Measurements from ENCODE around the gene MGA.

MGA gene

DNA sequence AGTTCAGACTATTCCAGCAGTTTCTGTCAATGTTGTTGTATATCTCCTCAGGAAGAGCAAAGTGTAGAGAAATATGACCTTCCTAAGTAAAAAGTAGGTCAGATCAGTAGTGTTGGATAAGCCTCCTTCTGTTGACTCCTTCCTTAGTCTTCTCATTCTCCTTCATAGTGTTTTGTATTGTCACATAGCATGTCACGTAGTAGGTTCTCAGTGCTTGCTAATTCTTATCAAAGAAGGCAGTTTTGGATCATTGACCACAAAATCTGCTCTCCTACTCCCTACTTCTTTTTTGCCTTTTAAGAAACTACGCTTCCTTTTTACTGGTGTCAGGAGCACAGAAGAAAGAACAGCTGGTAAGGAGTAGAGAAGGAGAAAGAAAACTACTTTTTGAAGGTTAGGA, 1.0 kb upstream of the MGA start:
- DNase-seq: no peak

DNA sequence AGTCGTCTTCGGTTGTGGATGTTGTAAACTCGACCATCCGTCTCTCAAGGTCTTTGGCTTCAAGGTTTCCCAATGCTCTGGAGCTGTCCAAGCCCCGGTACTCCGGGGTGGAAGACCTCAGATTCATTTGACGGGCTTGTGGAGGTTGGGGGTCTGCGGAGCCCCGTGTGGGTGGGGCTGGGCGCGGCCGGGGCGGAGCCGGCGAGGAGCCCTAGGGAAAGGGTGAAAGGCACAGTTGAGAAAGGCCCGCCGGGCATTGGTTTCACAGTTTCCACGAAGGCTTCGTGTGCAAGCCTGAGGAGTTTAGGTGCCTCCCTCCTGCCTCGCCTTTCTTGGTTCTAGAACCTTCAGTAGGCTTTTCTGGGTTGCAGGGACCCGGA, 360 bp upstream of the MGA start:
- DNase-seq: no peak

DNA sequence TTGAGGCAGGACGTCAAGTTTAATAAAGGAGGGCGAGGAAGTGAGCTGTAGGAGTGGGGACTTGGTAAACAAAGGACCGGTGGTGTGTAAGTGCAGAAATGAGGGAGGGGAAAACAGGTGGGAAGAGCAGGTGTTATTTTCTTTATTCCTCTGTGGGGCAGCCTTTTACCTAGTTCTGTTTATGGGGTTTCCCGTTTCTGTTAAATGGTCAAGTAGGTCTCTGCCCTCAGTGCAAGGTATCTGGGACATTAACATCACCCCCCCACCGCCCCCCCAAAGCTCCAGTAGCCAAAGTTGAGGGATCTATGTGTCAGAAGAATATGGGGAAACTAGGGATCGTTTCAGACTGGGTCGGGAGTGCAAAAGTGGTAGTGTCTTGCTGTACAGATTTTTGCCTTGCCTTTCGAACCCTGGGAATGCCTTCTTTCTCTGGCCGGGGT, 893 bp downstream of the MGA start:
- DNase-seq: peak in 2 of 3 experiments; percentile 17 to 62

DNA sequence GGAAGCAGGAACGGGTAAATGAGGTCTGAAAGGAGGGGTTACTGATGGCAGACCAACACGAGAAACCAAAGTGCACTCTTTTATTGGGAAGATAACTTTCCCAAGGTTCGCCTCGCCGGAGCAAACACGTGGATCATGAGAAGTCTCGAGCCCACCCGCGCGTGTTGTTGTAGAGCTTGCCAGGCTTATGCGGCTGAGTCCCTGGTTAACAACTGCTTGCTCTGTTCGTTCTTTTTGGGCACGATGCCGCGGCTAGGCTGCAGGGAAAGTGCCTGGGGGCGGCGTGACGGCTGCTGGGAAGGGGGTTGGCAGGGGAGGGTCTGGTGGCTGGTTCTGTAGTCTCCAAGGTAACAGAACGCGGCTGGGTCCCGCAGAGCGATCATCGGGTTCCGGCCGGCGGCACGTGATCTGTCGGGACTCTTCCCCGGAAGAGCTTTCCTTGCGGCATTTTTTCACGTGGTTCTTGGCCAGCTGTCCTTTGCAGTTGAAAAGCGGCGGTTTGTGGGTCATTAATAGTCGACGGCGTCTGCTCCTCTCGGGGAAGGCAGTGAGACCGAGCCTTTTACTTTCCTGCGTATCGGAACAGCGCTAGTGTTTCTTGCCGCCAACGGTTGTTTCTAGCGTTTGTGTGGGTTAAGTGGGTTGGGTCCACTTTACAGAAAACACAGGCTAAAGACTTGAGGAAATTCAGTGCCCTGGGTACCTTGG, 1.5 kb downstream of the MGA start:
- DNase-seq: peak; percentile 51 to 76 (median 66)

DNA sequence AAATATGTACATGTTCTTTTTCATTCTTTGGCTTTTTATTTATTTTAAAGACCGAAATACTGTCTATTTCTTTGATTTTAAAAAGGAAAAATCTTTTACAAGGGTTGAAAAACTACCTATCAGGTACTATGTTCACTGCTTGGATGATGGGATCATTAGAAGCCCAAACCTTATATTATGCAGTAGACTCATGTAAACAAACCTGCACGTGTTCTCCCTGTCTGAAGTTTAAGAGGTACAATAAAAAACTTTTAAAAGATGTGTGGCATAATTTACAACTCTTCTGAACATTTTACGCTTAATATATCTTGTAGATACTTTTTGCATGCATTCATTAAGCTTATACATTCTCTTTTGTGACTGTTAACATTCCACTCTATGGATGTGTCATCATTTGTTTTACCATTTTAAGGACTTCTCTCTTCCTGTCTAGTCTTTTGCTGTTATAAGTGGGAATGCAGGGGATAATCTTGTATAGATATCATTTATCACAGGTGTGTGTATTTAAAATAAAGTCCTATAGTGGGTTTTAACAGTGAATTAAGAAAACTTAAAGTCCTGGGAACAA, 6.2 kb downstream of the MGA start:
- no peak for DNase-seq

DNA sequence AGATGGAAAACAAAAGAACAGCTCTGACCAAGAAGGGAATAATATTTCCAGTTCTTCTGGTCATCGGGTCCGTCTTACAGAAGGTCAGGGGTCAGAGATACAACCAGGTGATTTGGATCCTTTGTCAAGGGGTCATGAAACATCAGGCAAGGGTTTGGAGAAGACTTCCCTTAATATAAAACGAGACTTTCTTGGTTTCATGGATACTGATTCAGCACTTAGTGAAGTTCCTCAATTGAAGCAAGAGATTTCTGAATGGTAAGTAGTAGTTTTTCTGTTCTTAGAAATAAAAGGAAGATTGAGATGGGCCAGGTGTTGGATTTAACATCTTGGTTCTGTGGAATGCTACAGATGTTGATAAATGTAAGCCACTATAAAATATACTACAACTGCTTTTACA, 9.5 kb downstream of the MGA start:
- no peak for DNase-seq

DNA sequence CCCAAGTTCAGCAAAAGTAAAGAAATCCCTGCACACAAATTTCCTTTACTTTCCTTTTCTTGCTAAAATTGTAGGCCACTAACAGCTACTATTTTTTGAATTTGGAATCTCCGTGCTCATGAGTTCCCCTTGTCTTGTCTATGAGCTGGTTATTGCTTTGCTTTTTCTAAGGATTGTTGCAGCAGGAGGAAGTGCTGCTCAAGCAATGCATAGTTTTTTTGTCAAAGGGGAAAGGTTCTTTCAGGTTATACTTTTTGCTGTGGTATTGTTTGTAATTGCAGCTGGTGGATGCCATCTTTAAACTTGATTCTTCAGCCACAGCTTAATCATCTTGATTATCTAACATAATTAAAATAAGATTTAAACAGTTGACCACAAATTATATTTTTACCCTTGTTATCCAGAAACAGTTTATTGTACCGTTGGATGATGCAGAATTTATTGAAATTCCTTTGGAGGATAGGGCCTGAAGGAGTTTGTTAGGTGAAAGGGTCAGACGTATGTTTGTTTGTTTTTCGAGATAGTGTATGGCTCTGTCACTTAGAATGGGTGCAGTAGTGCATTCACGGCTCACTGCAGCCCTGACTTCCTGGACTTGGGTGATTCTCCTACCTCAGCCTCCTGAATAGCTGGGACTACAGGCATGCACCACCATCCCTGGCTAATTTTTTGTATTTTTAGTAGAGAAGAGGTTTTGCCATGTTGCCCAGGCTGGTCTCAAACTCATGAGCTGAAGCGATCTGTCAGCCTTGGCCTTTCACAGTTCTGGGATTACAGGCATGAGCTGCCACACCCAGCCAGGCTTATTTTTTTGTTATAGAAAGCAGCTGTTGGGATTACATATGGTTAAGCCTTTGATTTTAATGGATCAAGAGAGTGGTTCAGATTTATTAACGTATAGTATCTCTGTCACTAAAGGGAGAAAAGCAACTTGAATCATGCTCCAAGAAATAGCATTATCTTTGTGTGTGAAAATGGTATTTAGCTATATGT, 11.7 kb downstream of the MGA start:
- DNase-seq: no peak

DNA sequence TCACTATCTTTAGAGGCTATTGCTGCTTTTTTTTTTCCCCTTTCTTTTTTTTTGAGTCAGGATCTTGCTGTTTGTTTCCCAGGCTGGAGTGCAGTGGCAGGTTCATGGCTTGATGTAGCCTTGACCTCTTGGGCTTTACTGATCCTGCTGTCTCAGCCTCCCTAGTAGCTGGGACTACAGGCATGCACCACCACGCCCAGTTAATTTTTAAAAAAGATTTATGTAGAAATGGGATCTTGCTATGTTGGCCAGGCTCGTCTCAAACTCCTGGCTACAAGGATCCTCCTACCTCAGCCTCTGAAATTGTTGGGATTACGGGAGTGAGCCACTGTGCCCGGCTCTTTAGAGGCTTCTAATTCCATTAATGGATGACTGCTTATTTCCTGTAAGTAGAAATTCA, 15.1 kb downstream of the MGA start:
- no peak for DNase-seq

DNA sequence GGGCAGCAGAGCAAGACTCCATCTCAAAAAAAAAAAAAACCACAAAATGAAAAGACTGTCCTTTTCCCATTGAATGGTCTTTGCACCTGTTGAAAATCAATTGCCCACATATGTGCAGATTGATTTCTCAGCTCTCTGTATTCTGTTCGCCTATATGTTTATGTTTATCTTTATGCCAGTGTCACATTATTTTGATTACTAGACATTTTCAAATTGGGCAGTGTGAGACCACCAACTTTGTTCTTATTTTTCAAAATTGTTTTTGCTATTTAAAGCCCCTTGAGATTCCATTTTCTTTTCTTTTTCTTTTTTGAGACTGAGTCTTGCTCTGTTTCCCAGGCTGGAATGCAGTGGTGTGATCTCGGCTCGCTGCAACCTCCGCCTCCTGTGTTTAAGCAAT, 18.5 kb downstream of the MGA start:
- DNase-seq: no peak

DNA sequence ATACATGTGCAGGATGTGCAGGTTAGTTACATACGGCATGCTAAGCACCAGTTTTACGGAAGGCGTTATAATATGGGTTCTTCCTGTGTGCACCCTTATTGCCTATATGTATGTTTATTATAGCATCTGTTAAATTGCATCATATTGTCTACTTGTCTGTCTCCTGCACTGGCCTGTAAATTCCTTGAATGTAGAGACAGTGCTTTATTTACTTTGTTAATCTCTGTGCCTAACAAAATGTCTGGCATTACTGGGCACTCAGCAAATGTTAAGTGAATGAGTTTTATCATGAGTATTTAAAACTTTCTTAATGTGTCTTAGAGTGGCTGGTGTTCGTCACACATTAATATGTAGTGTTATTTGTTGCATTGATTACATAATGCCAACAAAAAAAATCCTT, 23.8 kb downstream of the MGA start:
- DNase-seq: no peak

DNA sequence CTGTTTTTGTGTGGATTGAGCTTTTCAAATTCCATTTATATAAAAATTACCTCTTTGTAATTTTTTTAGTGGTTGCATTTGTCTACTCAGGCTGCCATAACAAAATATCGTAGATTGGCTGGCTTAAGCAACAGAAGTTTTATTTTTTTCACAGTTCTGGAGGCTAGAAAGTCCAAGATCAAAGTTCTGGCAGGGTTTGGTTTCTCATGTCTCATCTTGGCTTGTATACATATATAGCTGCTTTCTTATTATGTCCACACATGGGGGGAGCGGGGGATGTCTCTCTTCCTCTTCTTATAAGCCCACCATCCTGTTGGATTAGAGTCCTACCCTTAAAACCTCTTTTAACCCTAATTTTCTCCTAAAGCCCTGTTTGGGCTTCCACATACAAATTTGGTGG, 28.5 kb downstream of the MGA start:
- DNase-seq: no peak

DNA sequence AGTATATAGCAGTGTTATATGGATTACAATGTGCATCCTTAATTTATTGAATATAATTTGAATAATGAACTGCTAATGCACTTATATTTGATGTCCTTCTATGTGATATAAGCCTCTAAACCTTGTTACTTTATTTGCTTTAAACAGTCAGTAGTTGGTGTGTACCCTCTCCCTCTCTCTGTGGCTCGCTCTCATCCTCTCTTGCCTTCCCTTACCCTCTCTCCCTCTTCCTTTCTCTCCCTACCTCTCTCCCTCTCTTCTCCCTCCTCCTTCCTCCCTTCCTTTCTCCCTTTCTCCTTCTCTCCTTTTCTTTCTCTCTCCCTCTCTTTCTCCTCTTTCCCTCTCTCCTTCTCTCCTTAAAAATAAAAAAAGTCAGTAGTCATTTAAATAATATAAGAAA, 28.9 kb downstream of the MGA start:
- no peak for DNase-seq

DNA sequence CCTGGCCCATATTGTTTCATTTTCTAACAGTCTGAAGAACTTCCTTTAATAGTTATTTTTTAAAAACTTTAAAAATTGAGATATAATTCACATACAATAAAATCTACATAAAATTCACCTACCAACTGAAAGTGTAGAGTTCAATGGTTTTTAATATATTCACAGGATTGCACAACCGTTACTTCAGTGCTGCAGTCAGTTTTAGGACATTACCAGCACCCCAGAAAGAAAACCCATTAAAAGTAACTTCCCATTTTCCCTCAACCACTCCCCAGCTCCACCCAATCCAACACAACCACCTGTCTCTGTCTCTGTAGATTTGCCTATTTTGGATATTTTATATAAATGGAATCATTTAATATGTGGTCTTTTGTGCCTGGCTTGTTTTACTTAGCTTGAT, 29.6 kb downstream of the MGA start:
- DNase-seq: no peak

DNA sequence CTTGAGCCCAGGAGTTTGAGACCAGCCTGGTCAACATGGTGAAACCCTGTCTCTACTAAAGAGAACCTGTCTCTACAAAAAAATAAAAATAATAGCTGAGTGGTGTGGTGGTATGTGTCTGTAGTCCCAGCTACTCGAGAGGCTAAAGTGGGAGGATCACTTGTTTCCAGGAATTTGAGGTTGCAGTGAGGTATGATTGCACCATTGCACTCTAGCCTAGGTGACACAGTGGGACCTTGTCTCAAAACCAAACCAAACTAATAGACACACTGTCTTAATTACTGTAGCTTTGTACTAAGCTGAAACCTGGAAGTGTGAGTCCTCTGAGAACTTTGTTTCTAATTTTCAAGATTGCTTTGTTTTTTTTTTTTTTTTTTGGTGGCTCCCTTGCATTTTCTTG, 30.4 kb downstream of the MGA start:
- DNase-seq: no peak

DNA sequence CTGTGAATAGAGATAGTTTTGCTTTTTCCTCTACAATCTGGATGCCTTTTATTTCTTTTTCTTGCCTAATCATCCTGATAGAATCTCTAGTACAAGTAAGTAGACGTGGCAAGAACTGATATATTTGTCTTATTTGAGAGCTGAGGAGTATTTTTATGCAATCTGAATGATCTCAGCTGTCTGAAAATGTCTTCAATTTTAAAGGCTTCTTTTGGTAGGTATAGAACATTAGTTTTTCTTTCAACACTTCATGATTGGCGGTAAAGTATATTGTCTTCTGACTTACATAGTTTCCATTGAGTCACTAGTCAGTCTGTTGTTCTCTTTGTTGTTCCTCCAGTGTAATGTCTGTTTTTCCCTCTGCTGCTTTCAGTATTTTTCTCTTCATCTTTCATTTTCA, 31.3 kb downstream of the MGA start:
- DNase-seq: no peak

DNA sequence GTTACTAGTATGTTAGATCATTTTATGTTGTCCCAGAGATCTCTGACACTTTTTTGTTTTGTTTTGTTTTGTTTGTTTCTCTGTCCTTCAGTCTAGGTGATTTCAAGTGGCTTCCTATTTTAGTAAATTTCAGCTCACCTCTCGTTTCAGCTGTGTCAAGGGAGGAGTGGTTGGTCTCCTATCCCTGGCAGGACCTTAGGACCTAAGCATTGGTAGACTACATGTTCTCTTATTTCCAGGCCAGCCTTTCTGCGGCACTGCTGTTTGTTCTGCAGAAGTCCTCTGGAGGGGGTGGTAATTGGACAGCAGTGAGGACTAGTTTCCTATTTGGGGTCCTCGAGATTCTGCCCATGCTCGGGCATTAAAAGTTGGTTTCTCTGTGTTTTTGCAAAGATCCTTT, 31.8 kb downstream of the MGA start:
- no peak for DNase-seq

DNA sequence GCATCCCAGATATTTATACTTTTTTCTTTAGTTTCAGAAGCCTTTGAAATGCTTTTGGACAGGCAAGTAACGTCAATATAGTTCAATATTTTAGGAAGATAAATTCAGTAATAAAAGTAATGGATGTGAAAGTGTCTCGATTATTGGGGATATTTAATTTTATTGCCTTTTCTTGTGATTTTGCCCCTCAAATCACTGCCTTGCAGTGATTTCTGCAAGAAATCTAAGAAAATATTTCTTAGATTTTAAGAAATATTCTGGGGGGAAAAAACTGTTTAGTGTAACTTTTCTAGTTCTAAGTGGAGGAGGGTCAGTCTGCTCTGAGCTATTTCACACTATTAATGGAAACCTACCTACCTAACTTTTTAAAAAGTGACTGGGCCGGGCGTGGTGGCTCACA, 33.6 kb downstream of the MGA start:
- no peak for DNase-seq

DNA sequence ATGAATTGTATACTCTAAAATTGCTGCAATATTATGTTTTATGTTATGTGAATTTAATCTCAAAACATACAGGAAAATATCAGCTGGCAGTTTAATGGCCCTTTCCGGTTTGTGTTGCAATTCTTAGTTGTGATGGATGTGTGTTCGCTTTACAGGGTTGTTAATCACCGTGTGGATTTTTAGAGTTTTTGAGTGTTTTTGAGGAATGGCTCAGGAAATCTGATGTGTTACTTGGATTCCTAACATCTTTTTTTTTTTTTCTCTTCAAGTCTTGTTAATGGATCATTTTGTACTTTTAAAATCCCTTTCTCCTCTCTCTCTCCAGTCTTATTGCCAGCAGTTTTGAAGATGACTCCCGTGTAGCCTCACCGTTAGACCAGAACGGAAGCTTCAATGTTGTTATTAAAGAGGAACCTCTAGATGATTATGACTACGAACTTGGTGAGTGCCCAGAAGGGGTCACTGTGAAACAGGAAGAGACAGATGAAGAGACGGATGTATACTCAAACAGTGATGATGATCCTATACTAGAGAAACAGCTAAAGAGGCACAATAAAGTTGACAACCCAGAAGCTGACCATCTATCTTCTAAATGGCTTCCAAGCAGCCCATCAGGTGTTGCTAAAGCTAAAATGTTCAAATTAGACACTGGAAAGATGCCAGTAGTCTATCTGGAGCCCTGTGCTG, 35.7 kb downstream of the MGA start:
- DNase-seq: no peak

DNA sequence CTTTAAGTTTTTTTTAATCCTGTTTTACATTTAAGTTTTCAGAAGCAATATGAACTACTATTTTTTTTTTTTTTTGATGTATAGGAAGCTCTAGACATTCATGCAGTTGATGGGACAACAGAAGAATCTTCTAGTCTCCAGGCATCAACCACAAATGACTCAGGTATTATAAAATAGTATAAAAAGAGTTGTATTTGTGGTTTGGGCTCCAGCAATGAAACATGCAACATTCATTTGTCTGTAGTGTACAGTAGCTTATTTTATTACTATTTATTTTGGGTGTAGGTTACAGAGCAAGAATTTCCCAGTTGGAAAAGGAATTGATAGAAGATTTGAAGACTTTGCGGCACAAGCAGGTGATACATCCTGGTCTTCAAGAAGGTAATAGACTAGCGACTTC, 38.6 kb downstream of the MGA start:
- DNase-seq: no peak

DNA sequence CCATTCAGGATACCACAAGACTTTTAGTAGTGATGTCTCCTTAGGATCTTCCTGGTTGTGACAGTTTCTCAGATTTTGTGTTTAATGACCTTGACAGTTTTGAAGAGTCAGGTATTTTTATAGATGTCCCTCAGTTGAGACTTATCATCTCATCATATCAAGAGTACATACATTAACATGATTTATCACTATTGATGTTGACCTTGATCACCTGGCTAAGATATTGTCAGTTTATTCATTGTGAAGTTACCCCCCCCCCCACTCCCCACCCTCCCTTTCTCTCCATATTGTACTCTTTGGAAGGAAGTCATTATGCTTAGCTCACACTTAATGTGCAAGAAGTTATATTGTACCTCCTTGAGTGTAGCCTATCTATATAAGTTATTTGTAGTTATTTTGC, 42.9 kb downstream of the MGA start:
- no peak for DNase-seq

DNA sequence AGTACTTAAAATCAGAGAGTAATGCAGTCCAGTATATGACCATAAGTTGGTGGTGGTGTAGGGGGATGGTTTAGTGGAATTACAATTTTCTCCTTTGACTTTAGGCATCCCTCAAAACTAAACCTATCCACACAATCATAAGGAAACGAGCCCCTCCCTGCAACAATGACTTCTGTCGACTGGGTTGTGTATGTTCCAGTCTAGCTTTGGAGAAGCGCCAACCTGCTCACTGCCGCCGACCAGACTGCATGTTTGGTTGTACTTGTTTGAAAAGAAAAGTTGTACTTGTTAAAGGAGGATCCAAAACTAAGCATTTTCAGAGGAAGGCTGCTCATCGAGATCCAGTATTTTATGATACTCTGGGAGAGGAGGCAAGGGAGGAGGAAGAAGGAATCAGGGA, 52.8 kb downstream of the MGA start:
- no peak for DNase-seq

DNA sequence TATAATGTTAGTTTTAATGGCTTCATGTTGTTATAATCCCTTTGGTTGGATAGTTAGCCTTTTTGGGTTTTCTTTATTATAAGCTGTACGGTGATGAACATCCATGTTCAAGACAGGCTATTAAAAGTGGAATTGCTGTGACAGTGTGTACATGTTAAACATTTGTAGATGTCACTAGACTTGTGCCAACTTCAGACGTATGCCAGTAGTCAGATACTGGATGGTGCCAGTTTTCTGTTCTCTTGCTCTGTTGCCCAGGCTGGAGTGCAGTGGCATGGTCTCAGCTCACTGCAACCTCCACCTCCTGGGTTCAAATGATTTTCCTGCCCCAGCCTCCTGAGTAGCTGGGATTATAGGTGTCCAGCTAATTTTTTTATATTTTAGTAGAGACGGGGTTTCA, 54.1 kb downstream of the MGA start:
- no peak for DNase-seq

DNA sequence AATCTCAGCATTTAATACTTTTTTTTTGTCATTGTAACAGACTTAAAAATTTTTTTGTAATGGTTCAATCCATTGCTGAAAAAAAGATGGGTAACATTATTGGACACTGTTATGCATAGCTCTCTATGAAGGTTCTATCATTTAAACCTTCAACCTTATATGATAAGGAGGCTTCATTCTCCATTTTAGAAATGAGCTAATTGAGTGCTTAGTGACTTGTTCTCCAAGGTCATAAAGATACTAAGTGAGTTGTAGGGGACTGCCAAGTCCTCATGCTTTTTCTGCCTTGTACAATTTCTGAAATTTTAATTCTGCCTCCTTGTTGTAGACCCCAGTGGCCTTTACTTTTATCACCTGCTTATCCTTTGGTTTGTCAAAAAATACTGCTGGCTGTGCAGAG, 56.7 kb downstream of the MGA start:
- DNase-seq: no peak

All from NCI-H1417 (cell line).